GM12865 (cell line): ENCODE measurements around the gene PRR23C.

Experiments
- DNase-seq: peaks from one replicate; pipeline ENCODE4 v3.0.0; 2010; ENCODE audit warnings: low read depth
- H3K4me3 ChIP-seq: 2 replicates; pipeline ENCODE4 v1.5.1; 2011; ENCODE audit warnings: mild to moderate bottlenecking, low read depth, low read length, control low read depth
- TF ChIP-seq, protein P1 (sequence below): IDR thresholded peaks from 2 replicates; pipeline ENCODE4 v1.5.1; 2011; ENCODE audit warnings: low read length, control low read depth, low read depth, inconsistent platforms; ENCODE audit not compliant: insufficient read depth; ENCODE audit errors: missing control alignments

The PRR23C gene

GRCh38 chr3:139044366-139045210 lies at the start of gene PRR23C:
PRR23C (minus strand) TSS chr3:139044892; CDS start chr3:139044620, 272 bp downstream.
- H3K4me3 ChIP-seq: no peak within 1 kb of the TSS
- no peak for DNase-seq
- TF ChIP-seq, protein P1, sequence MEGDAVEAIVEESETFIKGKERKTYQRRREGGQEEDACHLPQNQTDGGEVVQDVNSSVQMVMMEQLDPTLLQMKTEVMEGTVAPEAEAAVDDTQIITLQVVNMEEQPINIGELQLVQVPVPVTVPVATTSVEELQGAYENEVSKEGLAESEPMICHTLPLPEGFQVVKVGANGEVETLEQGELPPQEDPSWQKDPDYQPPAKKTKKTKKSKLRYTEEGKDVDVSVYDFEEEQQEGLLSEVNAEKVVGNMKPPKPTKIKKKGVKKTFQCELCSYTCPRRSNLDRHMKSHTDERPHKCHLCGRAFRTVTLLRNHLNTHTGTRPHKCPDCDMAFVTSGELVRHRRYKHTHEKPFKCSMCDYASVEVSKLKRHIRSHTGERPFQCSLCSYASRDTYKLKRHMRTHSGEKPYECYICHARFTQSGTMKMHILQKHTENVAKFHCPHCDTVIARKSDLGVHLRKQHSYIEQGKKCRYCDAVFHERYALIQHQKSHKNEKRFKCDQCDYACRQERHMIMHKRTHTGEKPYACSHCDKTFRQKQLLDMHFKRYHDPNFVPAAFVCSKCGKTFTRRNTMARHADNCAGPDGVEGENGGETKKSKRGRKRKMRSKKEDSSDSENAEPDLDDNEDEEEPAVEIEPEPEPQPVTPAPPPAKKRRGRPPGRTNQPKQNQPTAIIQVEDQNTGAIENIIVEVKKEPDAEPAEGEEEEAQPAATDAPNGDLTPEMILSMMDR: no peak

DNA sequence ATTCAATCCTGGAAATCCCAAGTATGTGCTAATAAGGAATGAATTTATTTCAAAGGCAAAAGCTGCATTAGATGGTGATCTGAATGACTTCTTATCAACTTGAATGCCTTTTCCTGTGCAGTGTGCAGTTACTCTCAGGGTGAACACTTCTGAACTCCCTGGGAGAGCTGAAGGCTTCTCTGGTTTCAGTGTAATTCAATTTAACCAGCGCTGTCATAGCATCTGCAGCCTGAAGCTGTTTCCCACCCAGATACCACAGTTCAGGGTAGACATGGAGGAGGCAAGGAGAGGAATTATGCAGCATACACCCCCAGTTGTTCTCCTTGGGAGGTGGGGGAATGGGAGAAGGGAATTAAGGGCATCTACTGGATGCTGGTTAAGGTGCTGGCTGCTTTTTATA lies 49.1 kb upstream of the PRR23C start:
- TF ChIP-seq, protein P1: no peak
- H3K4me3 ChIP-seq: no peak overlapping the region
- DNase-seq: no peak

DNA sequence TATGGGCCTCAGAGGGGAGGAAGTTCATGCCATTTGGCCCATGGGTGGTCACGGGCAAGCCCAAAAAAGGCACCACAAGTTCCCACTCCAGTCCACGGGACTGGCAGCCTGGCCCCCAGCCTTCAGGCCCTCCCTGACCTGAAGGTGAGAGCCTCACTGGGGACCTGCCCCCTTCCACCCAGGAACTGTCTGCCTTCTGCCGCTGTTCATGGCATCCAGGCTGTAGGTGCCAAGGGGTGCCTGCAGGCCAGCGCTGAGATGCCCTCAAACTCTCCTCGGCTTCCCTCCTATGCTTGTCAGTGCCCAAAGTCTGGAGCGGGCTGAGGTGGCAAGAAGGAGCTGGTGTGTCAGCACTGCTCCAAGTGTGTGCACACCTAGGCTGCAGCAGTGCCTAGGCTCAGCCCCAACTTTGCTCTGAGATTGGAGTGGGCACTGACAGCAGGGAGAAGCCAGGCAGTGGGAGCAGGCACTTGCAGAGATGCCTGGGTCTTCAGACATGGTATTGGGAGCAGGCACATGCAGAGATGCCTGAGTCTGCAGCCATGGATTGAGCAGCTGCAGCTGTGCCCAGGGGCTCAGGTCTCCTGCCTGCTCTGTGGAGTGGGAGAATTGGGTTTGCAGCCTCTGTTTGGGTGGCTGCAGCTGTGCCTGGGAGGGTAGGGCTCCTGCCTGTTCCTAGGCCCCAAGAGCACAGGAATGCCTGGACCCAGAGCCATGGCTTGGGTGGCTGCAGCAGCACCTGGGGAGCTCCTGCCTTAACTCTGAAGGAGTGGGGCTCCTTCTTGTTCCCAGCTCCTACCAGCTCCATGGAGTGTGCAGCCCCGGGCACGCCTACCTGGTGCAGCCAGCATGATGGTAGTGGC lies 44.0 kb upstream of the PRR23C start:
- DNase-seq: no peak
- TF ChIP-seq, protein P1: no peak
- no peak overlapping the region for H3K4me3 ChIP-seq

DNA sequence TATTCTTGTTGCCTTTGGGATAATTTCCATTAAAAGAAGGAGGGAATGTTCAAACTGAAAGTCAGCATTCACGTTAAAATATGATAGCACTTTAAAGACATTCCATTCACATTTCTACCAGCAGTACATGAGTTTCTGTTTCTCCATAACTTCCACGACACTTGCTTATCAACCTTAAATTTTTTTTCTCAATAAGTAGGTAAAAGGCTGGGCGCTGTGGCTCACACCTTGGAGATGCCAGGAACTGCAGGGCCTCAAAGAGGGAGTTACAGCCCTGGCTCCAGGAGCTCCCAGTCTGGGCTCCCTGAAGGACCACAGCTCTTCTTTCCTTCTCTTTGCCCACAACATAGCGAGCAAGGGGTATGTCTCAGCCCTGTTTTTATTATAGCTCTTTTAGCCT lies 42.9 kb upstream of the PRR23C start:
- TF ChIP-seq, protein P1: no peak

GRCh38 chr3:139084176-139084575 lies 39.5 kb upstream of the PRR23C start:
- no peak overlapping the region for H3K4me3 ChIP-seq

More for the DNA sequence above, 42.9 kb upstream of the PRR23C start:
- DNase-seq: no peak
- no peak overlapping the region for H3K4me3 ChIP-seq

GRCh38 chr3:139074565-139075115 lies 29.9 kb upstream of the PRR23C start:
- no peak for DNase-seq
- no peak overlapping the region for H3K4me3 ChIP-seq
- TF ChIP-seq, protein P1: no peak

More at GRCh38 chr3:139084176-139084575, 39.5 kb upstream of the PRR23C start:
- DNase-seq: no peak
- TF ChIP-seq, protein P1: no peak
